T47D (cell line): ENCODE measurements around the gene APPBP2.
A peak's percentile ranks its signal among the peaks of the same experiment; 100 is the strongest.
"Not testable (repeated sequence)": the region's sequence is repeated elsewhere in the genome, so short reads cannot be mapped to it uniquely, and the experiment has no call there.

ENCODE experiments used
- DNase-seq, 2 experiments: peaks; one replicate each; pipeline versions ENCODE4 v3.0.0 to v3.0.0-alpha.2; 2011 to 2012; ENCODE audit warnings: low read depth in 1 of 2, low spot score in 1 of 2
- JUND ChIP-seq: IDR thresholded peaks from 2 replicates; pipeline ENCODE4 v1.6.1; 2012; ENCODE audit warnings: low read depth
- in situ Hi-C: cut with HindIII; loops from 2 replicates; pipeline ENCODE4 v1.10.0; 2016; ENCODE audit warnings: low sequenced_read_pairs, low pct_unique_long_range_greater_than_20kb

The APPBP2 gene

DNA sequence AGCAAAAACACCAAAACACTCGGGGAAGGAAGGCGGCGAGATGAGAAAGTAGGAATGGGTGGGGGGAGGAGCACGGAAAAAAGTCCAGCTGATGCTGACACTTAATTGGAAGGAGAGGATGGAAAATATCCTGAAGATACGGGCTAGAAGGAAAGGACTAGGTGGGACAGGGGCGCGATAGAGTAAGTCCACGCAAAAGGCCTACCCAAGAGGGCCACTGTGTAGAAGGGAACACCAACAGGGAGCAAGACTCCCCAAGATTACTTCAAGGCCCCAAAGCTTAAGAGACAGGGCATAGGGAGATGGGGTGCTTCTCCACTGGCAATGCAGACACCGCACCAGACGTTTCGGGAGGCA, 736 bp downstream of the APPBP2 start:
- no peak for TF ChIP-seq JUND
- in situ Hi-C loops = no loop called here
- no peak for DNase-seq

- TF ChIP-seq JUND = no peak
- peak in 1 of 2 experiments; percentile 18 for DNase-seq
- in situ Hi-C loops = no loop called here
These were observed 1.3 kb downstream of the APPBP2 start for GRCh38 chr17:60524463-60525327.

- DNase-seq = no peak
- in situ Hi-C loops = no loop called here
- TF ChIP-seq JUND = no peak
These were observed 2.2 kb downstream of the APPBP2 start for GRCh38 chr17:60523822-60524221.

- in situ Hi-C loops = no loop called here
- DNase-seq = no peak
- TF ChIP-seq JUND = no peak
These were observed 3.0 kb downstream of the APPBP2 start for GRCh38 chr17:60522889-60523626.

DNA sequence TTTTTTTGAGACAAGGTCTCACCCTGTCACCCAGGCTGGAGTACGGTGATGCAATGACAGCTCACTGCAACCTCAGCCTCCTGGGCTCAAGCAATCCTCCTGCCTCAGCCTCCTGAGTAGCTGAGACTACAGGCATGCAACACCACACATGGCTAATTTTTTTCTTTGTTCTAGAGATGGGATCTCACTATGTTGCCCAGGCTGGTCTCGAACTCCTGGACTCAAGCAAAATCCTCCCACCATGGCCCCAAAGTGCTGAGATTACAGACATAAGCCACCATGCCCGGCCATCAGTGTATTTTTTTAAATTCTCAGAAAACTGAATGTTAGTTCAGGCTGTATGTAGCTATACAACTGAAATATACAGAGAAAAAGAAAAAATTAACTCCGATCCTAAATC, 6.2 kb downstream of the APPBP2 start:
- DNase-seq = no peak
- in situ Hi-C loops = no loop called here
- TF ChIP-seq JUND = no peak

- DNase-seq, in situ Hi-C loops: not testable (repeated sequence)
These were observed 10.4 kb downstream of the APPBP2 start for GRCh38 chr17:60515683-60516082.

DNA sequence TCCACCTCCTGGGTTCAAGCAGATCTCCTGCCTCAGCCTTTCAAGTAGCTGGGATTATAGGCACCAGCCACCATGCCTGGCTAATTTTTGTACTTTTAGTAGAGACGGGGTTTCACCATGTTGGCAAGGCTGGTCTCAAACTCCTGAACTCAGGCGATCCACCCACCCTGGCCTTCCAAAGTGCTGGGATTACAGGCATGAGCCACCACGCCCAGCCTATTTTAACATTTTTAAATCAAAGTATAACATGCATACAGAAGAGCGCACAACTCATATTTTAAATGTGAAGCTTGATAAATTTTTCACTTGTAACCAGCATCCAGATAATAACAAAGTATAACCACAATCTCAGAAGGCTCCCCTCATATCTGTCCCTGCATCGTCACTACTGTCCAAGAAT, 10.8 kb downstream of the APPBP2 start:
- in situ Hi-C loops, DNase-seq: not testable (repeated sequence)

GRCh38 chr17:60514500-60514899, 11.5 kb downstream of the APPBP2 start:
- TF ChIP-seq JUND = no peak
- in situ Hi-C loops = no loop called here
- DNase-seq = no peak

- TF ChIP-seq JUND = no peak
- in situ Hi-C loops = no loop called here
- DNase-seq = no peak
These were observed 12.0 kb downstream of the APPBP2 start for GRCh38 chr17:60514053-60514452.

DNA sequence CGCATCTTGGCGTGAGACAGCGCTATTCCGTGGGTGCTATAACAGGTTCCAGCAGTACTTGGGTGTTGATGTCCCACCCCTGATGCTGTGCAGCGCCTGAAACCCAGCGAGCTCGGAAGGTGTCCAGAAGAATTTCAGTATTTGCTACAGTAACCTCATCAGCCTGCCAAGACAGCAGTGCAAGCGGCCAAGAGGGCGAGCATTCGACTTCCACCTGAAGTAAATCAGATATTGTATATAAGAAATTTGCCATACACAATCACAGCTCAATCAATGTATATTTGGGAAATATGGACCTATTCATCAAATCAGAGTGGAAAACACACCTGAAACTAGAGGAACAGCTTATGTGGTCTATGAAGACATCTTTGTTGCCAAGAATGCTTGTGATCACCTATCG, 13.0 kb downstream of the APPBP2 start:
- TF ChIP-seq JUND = no peak
- in situ Hi-C loops = no loop called here
- no peak for DNase-seq

DNA sequence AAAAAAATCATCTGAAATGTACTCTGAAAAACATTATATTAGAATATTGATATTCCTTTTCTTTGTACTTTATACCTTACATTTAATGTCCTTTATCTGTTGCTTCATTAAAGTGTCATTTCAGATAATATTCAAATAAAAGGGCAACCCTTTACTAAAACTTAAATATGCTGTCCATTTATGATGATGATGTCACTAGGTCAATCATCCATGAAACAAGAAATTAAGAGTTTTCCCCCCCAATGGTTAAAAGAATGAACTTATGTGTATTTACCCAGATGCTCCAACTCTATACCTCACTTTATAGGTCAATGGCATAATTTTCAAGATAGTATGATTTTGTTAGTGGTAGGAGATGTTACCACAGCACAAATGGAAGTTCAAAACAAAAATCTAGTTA, 15.3 kb downstream of the APPBP2 start:
- no peak for TF ChIP-seq JUND
- in situ Hi-C loops = no loop called here
- no peak for DNase-seq

- in situ Hi-C loops = no loop called here
- no peak for TF ChIP-seq JUND
- DNase-seq = no peak
These were observed 16.0 kb downstream of the APPBP2 start for GRCh38 chr17:60510031-60510430.

- in situ Hi-C loops = no loop called here
- no peak for DNase-seq
These were observed 17.6 kb downstream of the APPBP2 start for GRCh38 chr17:60508384-60508980.

More at GRCh38 chr17:60508384-60508980, 17.6 kb downstream of the APPBP2 start:
- TF ChIP-seq JUND = no peak
